GM23248 (cell line): Measurements from ENCODE around the gene UQCRH.

Source experiments
- EZH2 ChIP-seq: fragments of 200-600 bp; sonication (generic); IDR thresholded peaks from 2 replicates; pipeline ENCODE4 v1.6.1; 2018; ENCODE audit warnings: antibody characterized with exemption, mild to moderate bottlenecking; ENCODE audit not compliant: insufficient read depth, poor library complexity, severe bottlenecking
- EZH2phosphoT487 ChIP-seq: fragments of 200-600 bp; sonication (generic); IDR thresholded peaks from 2 replicates; pipeline ENCODE4 v1.6.1; 2018; ENCODE audit warnings: antibody characterized with exemption, moderate library complexity, mild to moderate bottlenecking, low read depth; ENCODE audit not compliant: insufficient read depth

DNA sequence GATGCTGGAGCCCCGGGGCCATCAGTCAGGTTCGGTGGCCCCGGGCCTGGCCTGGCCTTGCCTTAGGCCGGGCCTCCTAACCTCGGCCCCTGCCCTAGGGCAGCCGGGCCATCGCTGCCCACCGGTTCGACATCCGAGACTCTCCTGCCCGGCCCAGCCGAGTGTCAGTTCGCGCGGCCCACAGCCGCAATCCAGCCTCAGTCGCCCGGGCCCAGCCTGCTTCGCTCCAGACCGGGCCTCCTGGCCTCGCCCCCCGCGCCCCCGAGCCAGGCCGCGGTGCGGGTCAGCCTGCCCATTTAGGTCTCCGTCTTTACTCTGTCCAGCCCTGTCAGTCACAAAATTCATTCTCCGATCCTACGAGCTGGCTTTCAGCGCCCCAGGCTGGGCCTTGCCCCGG lies 859 bp upstream of the UQCRH start:
- TF ChIP-seq EZH2phosphoT487 = no peak
- TF ChIP-seq EZH2 = no peak
